Activated naive CD8-positive, alpha-beta T cell treated with anti-CD3 and anti-CD28 coated beads, Interleukin-2, amount 50 U/mL, for 24 hours (primary cell): Measurements from ENCODE around the gene COPZ1.

Experiments used
- ATAC-seq: fragments of 150-1000 bp; cut with Tn5 transposase; one replicate; pipeline ENCODE4 v1.10.0; 2021
- DNase-seq: peaks from one replicate; pipeline ENCODE4 v3.0.0; 2021
- H3K27ac Mint-ChIP-seq: one replicate; pipeline ENCODE4 v1.8.0; 2021; ENCODE audit warnings: mild to moderate bottlenecking, mixed read lengths
- H3K27me3 Mint-ChIP-seq: one replicate; pipeline ENCODE4 v1.8.0; 2021; ENCODE audit warnings: mixed read lengths
- H3K36me3 Mint-ChIP-seq: one replicate; pipeline ENCODE4 v1.8.0; 2021; ENCODE audit warnings: low read depth, mixed read lengths
- H3K4me1 Mint-ChIP-seq: one replicate; pipeline ENCODE4 v1.8.0; 2021; ENCODE audit warnings: mixed read lengths
- H3K4me3 Mint-ChIP-seq: one replicate; pipeline ENCODE4 v1.8.0; 2021; ENCODE audit warnings: mild to moderate bottlenecking, moderate library complexity, mixed read lengths
- H3K9me3 Mint-ChIP-seq: one replicate; pipeline ENCODE4 v1.8.0; 2021; ENCODE audit warnings: mixed read lengths

Gene COPZ1

DNA sequence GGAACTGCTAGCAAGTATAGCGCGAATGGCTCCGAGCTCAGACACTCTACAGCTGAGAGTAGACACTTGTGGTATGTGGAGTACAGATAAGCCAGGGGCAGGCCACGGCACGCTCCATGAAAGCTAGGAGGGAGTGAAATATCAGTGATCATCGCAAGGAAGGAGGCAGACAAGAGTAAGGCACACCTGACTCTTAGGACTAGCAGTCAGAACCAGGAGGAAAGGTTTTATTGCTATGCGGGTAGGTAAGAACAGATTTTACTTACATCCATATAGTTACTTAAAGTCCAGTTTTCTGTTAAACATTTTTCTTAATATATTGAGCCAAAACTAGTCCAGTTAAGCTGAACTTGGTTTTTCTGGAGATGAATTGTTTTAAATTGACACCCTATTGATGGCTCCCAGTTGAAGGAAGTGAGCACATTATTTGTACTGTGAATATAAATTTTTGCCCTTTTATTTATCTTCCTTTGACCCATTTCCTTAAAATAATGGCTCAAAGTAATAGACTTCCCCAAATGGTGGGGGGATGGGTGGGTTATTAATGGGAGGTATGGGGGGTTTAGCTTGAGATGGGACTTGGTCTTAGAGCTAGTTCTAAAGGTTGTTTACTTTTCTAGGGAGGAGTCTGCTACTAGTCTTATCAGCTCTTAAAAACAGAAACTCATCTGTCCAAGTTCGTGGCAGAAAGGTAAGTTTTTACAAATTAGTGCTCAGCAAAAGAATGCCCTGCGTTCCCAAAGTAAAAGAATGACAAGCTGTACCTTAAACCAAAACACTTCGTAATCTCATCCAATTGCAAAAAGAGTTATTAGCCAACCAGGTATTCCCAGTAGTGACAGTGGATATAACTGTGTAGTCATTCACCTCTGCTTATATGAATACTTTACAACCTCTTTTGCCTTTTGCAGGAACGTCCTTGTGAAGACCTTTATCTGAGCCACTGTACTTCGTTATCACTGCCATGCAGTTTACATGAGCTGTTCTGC lies 38.6 kb upstream of the COPZ1 start:
- Mint-ChIP-seq H3K27ac (peak overlapping the region; percentile 79), H3K4me3 (no peak overlapping the region), H3K27me3 (no peaks in the 10 kb centered on the region), H3K9me3 (no peaks in the 10 kb centered on the region), H3K4me1 (peaks cover 49% of the 10 kb centered on the region), H3K36me3 (no peaks in the 10 kb centered on the region)
- peak; percentile 17 for DNase-seq
- ATAC-seq: no peak

DNA sequence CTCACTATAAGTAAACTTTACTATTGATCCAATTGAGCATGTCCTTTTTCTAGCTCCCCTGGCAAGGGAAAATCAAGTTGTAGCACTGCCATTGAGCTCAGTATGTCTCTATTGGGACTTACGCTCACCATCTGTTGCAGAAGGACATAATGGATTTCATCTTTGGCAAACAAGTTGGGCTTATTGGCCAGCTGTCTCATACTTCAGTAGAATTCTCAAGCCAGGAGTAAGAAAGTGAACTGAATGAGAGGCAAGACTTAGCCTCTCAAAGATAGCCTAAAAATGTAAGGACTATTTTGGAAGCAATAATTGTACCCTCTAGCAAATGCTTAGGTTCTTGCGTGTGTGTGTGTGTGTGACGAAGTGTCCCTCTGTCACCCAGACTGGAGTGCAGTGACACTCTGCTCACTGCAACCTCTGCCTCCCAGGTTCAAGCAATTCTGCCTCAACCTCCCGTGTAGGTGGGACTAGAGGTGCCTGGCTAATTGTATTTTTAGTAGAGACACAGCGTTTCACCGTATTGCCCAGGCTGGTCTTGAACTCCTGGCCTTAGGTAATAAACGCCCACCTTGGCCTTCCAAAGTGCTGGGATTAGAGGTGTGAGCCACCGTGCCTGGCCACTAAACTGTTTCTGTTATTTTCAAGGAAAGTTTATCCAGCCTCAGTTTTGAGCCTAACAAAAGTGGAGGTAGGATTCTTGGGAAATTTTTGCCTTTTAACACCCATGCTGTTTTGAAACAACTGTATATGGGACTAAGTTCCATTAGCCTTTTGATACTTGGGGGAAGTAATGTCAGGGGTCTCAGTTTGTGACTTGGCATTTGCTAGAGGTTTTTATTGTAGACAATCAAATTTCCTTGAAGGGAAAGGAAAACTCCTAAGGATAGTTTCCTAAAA lies 37.4 kb upstream of the COPZ1 start:
- peaks cover 40% of the 10 kb centered on the region for H3K4me1 Mint-ChIP-seq
- no peak overlapping the region for H3K4me3 Mint-ChIP-seq
- peak; percentile 20 for DNase-seq
- peak overlapping the region; percentile 63 for H3K27ac Mint-ChIP-seq
- no peaks in the 10 kb centered on the region for H3K27me3 Mint-ChIP-seq
- H3K36me3 Mint-ChIP-seq: no peaks in the 10 kb centered on the region
- no peak for ATAC-seq
- H3K9me3 Mint-ChIP-seq: no peaks in the 10 kb centered on the region

DNA sequence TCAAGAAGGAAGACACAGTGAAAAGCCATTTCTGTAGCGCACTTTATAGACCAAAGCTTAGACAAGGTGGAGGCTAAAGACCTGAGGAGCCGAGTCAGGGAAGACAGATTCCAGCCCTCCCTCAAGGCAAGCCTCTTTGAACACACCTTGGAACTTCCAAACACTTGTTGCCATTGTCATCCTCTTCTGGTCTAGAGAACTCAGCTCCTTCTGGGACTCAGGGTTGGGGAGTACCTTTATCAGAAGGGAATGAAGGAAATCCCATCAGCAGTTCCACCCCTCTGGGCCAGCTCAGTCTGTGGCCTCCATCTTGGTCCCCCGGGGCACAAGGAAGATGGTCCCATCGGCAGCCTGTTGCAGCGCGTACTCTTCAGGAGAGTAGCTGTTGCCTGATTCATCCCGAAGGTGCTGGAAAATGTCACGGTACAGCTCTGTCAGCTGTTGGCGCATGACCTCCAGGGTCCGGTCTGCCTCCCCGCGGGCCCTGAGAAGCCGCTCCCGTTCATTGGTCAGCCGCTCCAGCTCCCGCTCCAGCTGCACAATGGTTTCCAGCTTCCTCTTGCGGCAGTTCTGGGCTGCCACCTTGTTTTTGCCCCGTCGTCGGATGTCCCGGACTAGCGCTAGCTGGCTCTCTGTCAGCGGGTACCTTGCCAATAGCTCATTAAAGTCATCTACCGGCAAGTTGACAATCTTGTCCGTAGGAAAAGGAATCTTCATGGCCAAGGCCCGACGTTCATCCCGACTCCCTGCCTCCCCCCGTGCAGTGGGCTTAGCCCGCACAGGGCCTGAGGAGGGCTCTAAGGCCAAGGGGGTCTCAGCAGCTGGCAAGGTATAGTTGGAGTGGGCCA lies 32.6 kb upstream of the COPZ1 start:
- Mint-ChIP-seq H3K36me3 (no peaks in the 10 kb centered on the region), H3K9me3 (no peaks in the 10 kb centered on the region), H3K4me3 (no peak overlapping the region), H3K27ac (no peak overlapping the region), H3K4me1 (no peaks in the 10 kb centered on the region), H3K27me3 (peaks cover 2% of the 10 kb centered on the region)
- DNase-seq: no peak
- ATAC-seq: no peak

DNA sequence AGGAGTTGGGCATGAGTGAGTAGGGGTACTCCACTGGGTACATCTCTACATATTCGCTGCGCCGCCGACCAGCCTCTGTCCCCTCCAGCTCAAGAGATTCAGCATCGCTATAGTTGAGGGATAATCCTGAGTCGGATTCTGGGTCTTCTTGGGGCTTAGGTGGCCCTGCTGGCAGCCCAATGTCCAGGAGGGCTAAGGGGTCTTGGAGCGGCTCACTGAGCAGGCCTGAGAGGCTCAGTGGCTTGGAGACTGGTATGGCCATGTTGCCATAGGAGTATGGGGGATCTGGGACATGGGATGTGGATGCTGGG lies 32.0 kb upstream of the COPZ1 start:
- no peak for ATAC-seq
- Mint-ChIP-seq H3K27ac (no peak overlapping the region), H3K4me1 (peaks cover 3% of the 10 kb centered on the region), H3K9me3 (no peaks in the 10 kb centered on the region), H3K27me3 (peaks cover 4% of the 10 kb centered on the region), H3K36me3 (no peaks in the 10 kb centered on the region), H3K4me3 (no peak overlapping the region)
- DNase-seq: no peak

DNA sequence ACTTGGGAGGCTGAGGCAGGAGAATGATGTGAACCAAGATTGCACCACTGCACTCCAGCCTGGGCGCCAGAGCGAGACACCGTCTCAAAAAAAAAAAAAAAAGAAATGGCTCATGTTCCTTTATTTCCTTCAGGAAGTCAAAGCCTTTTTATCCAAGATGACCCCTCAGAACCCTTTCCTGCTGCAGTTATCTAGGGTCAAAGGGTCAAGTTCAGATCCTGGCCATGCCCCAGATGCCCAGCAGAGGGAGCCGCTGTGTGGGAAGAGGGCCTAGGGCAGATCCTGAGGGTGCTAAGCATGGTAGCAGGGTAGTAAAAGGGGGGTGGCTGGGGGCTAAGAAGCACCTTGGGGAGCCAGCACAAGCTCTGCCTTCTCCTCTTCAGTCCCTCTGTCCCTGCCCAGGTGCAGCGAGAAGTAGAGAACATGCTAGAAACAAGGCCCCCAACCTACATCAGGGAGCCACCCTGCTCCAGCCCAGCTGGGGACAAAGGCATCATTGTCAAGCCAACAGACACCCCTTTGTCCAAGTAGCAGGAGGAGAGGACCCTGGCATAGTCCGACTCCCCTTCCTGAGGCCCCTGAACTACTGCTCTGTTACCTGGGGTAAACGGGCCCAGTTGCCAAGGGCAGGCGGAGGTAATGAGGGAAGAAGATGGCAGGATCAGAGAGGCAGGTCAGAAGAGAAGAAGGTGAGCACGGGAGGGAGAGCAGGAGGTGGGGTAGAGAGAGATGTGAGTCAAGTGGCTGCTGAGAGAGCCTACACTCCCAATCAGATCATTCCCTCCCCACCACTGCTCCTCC lies 30.6 kb upstream of the COPZ1 start:
- peak; percentile 58 for ATAC-seq
- Mint-ChIP-seq H3K4me1 (peaks cover 5% of the 10 kb centered on the region), H3K36me3 (no peaks in the 10 kb centered on the region), H3K27me3 (peaks cover 12% of the 10 kb centered on the region), H3K9me3 (no peaks in the 10 kb centered on the region), H3K27ac (no peak overlapping the region), H3K4me3 (no peak overlapping the region)
- peak; percentile 78 for DNase-seq

DNA sequence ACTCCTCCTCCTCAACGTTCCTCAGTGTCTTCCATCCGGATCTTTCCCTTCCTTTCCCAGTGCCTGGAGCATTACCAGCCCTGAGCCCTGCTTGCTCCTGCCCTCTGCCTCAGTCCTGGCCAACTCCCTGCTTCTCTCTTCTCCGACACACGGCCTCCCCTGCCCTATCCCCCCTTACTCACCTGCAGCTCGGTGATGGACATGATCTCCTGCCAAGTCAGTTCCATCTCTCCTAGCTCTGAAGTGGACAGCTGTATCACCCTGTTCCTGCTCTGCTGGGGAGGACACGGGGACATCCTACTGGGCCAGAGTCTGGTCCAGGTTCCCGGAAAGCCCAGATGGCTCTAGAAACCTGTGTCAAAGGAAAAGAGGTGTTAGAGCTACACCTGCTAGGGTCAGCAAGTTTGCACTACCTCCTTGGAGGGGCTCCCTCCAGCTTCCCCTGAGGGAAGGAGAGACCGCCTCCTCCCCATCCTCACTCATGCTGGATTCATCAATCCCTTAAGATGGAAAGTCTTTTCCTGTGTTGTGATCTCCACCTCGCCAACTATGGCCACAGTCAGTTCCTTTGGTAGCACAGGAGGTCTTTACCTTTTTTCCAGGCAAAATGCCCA lies 29.9 kb upstream of the COPZ1 start:
- DNase-seq: no peak
- H3K4me1 Mint-ChIP-seq: peaks cover 7% of the 10 kb centered on the region
- H3K36me3 Mint-ChIP-seq: no peaks in the 10 kb centered on the region
- H3K27ac Mint-ChIP-seq: no peak overlapping the region
- no peaks in the 10 kb centered on the region for H3K9me3 Mint-ChIP-seq
- H3K4me3 Mint-ChIP-seq: no peak overlapping the region
- no peak for ATAC-seq
- peaks cover 19% of the 10 kb centered on the region for H3K27me3 Mint-ChIP-seq

DNA sequence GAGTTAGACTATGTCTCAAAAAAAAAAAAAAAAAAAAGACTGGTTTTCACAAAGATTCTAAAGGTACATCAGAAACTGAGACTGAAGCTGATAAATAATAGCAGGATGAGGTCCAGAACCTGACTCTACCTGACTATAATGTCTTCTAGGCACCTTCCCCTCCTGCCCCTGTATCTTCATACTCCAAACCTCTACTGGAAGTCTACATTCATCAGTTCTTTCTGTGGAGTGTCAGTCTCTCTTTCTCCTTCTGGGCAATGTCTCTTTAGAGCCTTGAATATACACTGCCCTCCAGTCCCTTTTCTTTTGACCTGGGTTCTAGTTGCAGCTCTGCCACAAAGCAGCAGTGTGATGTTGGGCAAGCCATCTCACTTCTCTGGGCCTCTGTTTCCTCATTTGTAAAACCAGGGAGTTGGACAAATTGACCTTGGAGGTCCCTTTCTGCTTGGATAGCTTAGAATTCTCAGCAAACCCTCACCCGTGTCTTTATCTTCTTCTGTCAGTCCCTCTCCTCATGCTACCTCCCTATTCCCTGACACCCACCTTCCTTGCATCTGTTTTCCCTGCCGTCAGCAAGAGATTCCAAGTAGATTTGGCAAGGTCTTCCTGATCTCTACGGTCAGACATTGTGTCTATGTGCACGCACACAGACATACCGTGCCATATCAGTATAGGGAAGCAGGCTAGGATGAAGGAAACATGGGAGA lies 28.4 kb upstream of the COPZ1 start:
- H3K27me3 Mint-ChIP-seq: peaks cover 32% of the 10 kb centered on the region
- ATAC-seq (no peak), DNase-seq (no peak)
- H3K9me3 Mint-ChIP-seq: no peaks in the 10 kb centered on the region
- H3K4me3 Mint-ChIP-seq: no peak overlapping the region
- H3K36me3 Mint-ChIP-seq: no peaks in the 10 kb centered on the region
- H3K27ac Mint-ChIP-seq: no peak overlapping the region
- H3K4me1 Mint-ChIP-seq: peaks cover 13% of the 10 kb centered on the region

- peaks cover 13% of the 10 kb centered on the region for H3K4me1 Mint-ChIP-seq
- no peaks in the 10 kb centered on the region for H3K36me3 Mint-ChIP-seq
- ATAC-seq (no peak), DNase-seq (no peak)
- no peak overlapping the region for H3K4me3 Mint-ChIP-seq
- no peaks in the 10 kb centered on the region for H3K9me3 Mint-ChIP-seq
- H3K27ac Mint-ChIP-seq: no peak overlapping the region
- H3K27me3 Mint-ChIP-seq: peaks cover 50% of the 10 kb centered on the region
Measured at GRCh38 chr12:54298904-54299303, 26.0 kb upstream of the COPZ1 start.

DNA sequence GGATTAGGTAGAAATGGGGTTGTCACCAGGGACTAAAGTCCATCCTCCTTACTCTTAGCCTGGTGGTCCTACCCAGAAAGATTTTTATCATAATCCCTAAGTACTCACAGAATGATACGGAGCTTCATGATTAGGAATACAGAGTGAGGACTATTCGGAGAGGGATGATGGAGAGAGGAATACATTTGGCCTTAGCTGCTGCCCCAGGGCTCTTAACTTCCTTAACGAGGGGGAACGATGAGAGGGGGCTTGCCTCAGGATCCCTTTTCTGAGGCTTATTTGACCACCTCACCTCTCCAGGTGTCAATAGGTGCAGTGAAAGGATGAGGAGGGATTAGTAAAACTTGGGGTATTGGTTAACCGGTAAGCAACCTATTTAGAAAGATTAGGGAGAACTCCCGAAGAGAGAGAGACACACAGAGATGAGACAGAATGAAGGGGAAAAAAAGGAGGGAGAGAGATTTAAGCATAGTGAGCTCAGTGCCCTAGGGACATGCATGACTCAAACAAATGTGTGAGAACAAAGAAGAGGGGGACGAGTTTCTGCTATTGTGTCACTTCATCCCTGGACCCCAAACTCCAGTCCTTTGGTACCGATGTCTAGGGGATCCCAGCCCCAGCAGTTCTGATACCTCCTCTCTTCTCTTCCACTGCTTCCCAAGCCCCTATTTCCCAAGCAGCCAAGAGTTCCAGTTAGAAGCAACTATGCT lies 25.3 kb upstream of the COPZ1 start:
- Mint-ChIP-seq H3K9me3 (no peaks in the 10 kb centered on the region), H3K27ac (no peak overlapping the region), H3K4me3 (no peak overlapping the region), H3K27me3 (peaks cover 52% of the 10 kb centered on the region), H3K36me3 (no peaks in the 10 kb centered on the region), H3K4me1 (peaks cover 18% of the 10 kb centered on the region)
- DNase-seq: no peak
- no peak for ATAC-seq

- H3K36me3 Mint-ChIP-seq: no peaks in the 10 kb centered on the region
- H3K4me1 Mint-ChIP-seq: peaks cover 18% of the 10 kb centered on the region
- H3K27me3 Mint-ChIP-seq: peaks cover 50% of the 10 kb centered on the region
- ATAC-seq (no peak), DNase-seq (no peak)
- no peak overlapping the region for H3K4me3 Mint-ChIP-seq
- no peak overlapping the region for H3K27ac Mint-ChIP-seq
- H3K9me3 Mint-ChIP-seq: no peaks in the 10 kb centered on the region
Measured at GRCh38 chr12:54300225-54300731, 24.7 kb upstream of the COPZ1 start.

DNA sequence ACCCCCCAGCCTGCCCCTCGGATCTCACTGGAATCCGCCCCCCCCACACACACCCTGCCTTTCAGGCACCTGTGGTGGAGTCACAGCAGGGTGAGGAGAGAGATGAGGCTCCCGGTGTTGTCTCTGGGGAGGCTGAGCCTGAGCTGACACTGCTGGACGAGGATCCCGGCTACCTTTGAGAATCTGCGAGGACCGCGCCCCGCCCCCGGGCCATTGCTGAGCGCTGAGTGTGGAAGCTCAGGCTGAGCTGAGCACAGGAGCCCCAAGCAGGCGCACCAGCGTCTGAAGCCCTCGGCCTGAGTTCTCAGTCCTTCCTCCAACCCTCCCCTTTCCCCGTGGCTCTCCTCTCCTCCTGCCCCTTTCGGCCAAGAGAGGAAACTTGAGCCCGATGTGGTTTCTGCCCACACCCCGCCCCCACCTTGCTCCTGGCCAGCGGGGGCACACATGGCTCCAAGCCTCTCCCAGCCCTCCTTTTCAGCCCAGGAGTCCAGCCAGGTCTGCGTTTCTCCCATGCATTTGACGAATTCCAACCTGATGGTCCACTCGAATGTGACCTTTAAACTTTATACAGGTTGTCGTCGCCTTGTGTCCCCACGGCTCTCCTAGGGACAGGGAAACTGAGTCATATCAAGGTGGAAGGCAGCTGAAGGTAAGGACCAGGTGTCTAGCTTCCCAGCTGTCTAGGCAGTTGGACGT lies 24.1 kb upstream of the COPZ1 start, which contains the start of gene NFE2:
Gene NFE2, minus strand, starts transcription at position 284 of the 696 bp plus-strand sequence. CDS start 5,767 bp downstream, outside the sequence.
- ATAC-seq: peak; percentile 53
- Mint-ChIP-seq H3K27ac (no peak within 1 kb of the TSS), H3K27me3 (peaks cover 50% of the 10 kb centered on the region), H3K36me3 (no peaks in the 10 kb centered on the region), H3K4me1 (peaks cover 18% of the 10 kb centered on the region), H3K4me3 (peak within 1 kb of the TSS; percentile 14), H3K9me3 (no peaks in the 10 kb centered on the region)
- DNase-seq: peak; percentile 33
